DMS79 (cell line): ENCODE results near the gene PPP2R2B.

Experiments used
- DNase-seq: peaks from one replicate; lab custom pipeline; 2025; lab: John Stamatoyannopoulos, UW

Gene PPP2R2B

GRCh38 chr5:146888351-146888978 is 9.9 kb upstream of the PPP2R2B start:
- no peak for DNase-seq

- DNase-seq, result no peak
Observed at GRCh38 chr5:146884066-146884626, 5.6 kb upstream of the PPP2R2B start.

- peak; percentile 63 for DNase-seq
Observed at GRCh38 chr5:146883511-146883910, 5.0 kb upstream of the PPP2R2B start.

GRCh38 chr5:146880966-146881365 is 2.4 kb upstream of the PPP2R2B start:
- DNase-seq, result no peak

GRCh38 chr5:146877783-146878475 is 628 bp downstream of the PPP2R2B start:
- DNase-seq, result peak; percentile 17

GRCh38 chr5:146877178-146877681 is 1.3 kb downstream of the PPP2R2B start:
- DNase-seq, result no peak

GRCh38 chr5:146873186-146873917 is 5.2 kb downstream of the PPP2R2B start:
- DNase-seq, result no peak

- DNase-seq, result no peak
Observed at GRCh38 chr5:146872188-146872587, 6.4 kb downstream of the PPP2R2B start.

- DNase-seq, result no peak
Observed at GRCh38 chr5:146867996-146868708, 10.4 kb downstream of the PPP2R2B start.

GRCh38 chr5:146866263-146866662 is 12.3 kb downstream of the PPP2R2B start:
- no peak for DNase-seq

GRCh38 chr5:146862641-146863040 is 15.9 kb downstream of the PPP2R2B start:
- no peak for DNase-seq

- DNase-seq, result no peak
Observed at GRCh38 chr5:146860213-146860893, 18.2 kb downstream of the PPP2R2B start.

- no peak for DNase-seq
Observed at GRCh38 chr5:146852089-146852488, 26.5 kb downstream of the PPP2R2B start.

GRCh38 chr5:146851133-146851532 is 27.4 kb downstream of the PPP2R2B start:
- no peak for DNase-seq

GRCh38 chr5:146849694-146850303 is 28.8 kb downstream of the PPP2R2B start:
- no peak for DNase-seq

- DNase-seq, result no peak
Observed at GRCh38 chr5:146848133-146848532, 30.4 kb downstream of the PPP2R2B start.

GRCh38 chr5:146840016-146840415 is 38.5 kb downstream of the PPP2R2B start:
- no peak for DNase-seq

GRCh38 chr5:146836226-146836842 is 42.2 kb downstream of the PPP2R2B start:
- DNase-seq, result no peak

GRCh38 chr5:146832985-146833732 is 45.4 kb downstream of the PPP2R2B start:
- DNase-seq, result no peak

- no peak for DNase-seq
Observed at GRCh38 chr5:146828385-146828784, 50.2 kb downstream of the PPP2R2B start.
